GM19397 (cell line): Measurements from ENCODE around the gene SMOC2.

Experiments used
- ATAC-seq: cut with Tn5 transposase; IDR thresholded peaks from one replicate; pipeline ENCODE4 v1.9.1; 2021; ENCODE audit warnings: mild to moderate bottlenecking, moderate library complexity; ENCODE audit not compliant: unreplicated experiment

Gene SMOC2

GRCh38 chr6:168441434-168442391, 729 bp downstream of the SMOC2 start:
- ATAC-seq = no peak

GRCh38 chr6:168442646-168443045, 1.7 kb downstream of the SMOC2 start:
- ATAC-seq = no peak

- ATAC-seq = no peak
Measured at GRCh38 chr6:168447282-168447681, 6.3 kb downstream of the SMOC2 start.

- ATAC-seq = no peak
Measured at GRCh38 chr6:168447700-168448099, 6.7 kb downstream of the SMOC2 start.

- ATAC-seq = no peak
Measured at GRCh38 chr6:168448243-168448855, 7.4 kb downstream of the SMOC2 start.

- no peak for ATAC-seq
Measured at GRCh38 chr6:168450917-168451316, 9.9 kb downstream of the SMOC2 start.

GRCh38 chr6:168451805-168452517, 11.0 kb downstream of the SMOC2 start:
- no peak for ATAC-seq

- ATAC-seq = no peak
Measured at GRCh38 chr6:168452685-168453377, 11.8 kb downstream of the SMOC2 start.

- no peak for ATAC-seq
Measured at GRCh38 chr6:168455847-168456530, 15.0 kb downstream of the SMOC2 start.

- no peak for ATAC-seq
Measured at GRCh38 chr6:168456907-168457652, 16.1 kb downstream of the SMOC2 start.

- ATAC-seq = no peak
Measured at GRCh38 chr6:168457653-168457934, 16.6 kb downstream of the SMOC2 start.

GRCh38 chr6:168458101-168458500, 17.1 kb downstream of the SMOC2 start:
- ATAC-seq = no peak

- ATAC-seq = no peak
Measured at GRCh38 chr6:168459572-168459971, 18.6 kb downstream of the SMOC2 start.

GRCh38 chr6:168462289-168462853, 21.4 kb downstream of the SMOC2 start:
- no peak for ATAC-seq

- ATAC-seq = no peak
Measured at GRCh38 chr6:168464546-168464945, 23.6 kb downstream of the SMOC2 start.

- ATAC-seq = no peak
Measured at GRCh38 chr6:168468045-168468444, 27.1 kb downstream of the SMOC2 start.

GRCh38 chr6:168469521-168469920, 28.5 kb downstream of the SMOC2 start:
- ATAC-seq = no peak

GRCh38 chr6:168469926-168470325, 28.9 kb downstream of the SMOC2 start:
- no peak for ATAC-seq

GRCh38 chr6:168472363-168472762, 31.4 kb downstream of the SMOC2 start:
- ATAC-seq = no peak

GRCh38 chr6:168473197-168473596, 32.2 kb downstream of the SMOC2 start:
- no peak for ATAC-seq
